ENCODE results near the gene GNAS.
"Not testable (repeated sequence)": the region's sequence is repeated elsewhere in the genome, so short reads cannot be mapped to it uniquely, and the experiment has no call there.

GNAS gene

GRCh38 chr20:58941471-58941870, 89.0 kb downstream of the GNAS start:
- DNase-seq = no peak

- DNase-seq = no peak
Observed at GRCh38 chr20:58942549-58942948, 90.0 kb downstream of the GNAS start.

- DNase-seq = no peak
Observed at GRCh38 chr20:58944610-58945009, 92.1 kb downstream of the GNAS start.

GRCh38 chr20:58945965-58946631, 93.6 kb downstream of the GNAS start:
- DNase-seq = no peak

- DNase-seq = not testable (repeated sequence)
Observed at GRCh38 chr20:58947797-58948388, 95.4 kb downstream of the GNAS start.

- DNase-seq = no peak
Observed at GRCh38 chr20:58950603-58951002, 98.1 kb downstream of the GNAS start.

GRCh38 chr20:58953050-58953449, 100.5 kb downstream of the GNAS start:
- DNase-seq = no peak

- DNase-seq = no peak
Observed at GRCh38 chr20:58956078-58956477, 103.6 kb downstream of the GNAS start.

- DNase-seq = no peak
Observed at GRCh38 chr20:58959652-58960051, 107.1 kb downstream of the GNAS start.

Data from activated CD4-positive, alpha-beta T cell treated with anti-CD3 and anti-CD28 coated beads, Interleukin-10, Interleukin-2, amounts not matched to agents 100 ng/mL and 50 ng/mL, durations not matched to agents 16 hours and 8 hours (primary cell).